Measurements from ENCODE around the gene ZBTB18. TPM values are rescaled to one million over a fixed set of nuclear protein-coding genes. Genes with fewer than 3 reads are reported as not detected.

The ZBTB18 gene
- total RNA-seq, 1 experiment from 2014 or later = 1.8 TPM

DNA sequence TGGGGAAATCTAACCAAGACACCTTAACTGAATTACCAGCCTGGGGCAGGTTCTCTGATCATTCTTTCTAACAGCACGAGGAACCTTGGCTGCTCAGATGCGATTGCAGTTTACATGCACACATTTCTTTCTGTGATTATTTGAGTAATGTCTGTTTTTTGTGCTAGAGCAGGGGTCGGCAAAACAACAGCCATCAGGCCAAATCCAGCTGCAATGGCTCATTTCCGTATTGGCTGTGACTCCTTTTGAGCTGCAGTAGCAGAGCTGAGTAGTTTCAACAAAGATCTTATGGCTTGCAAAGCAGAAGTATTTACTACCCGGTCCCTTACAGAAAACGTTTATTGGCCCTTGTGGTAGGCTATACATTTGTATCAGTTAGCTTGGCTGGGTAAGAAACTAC is 37.1 kb downstream of the ZBTB18 start:
- POLR2A ChIA-PET = no interaction called here
- no peak overlapping the region for H2AFZ ChIP-seq (ENCODE audit: low read depth, low read length, poor library complexity, severe bottlenecking)
- no TSS peak for BruUV-seq (replicated peaks)

DNA sequence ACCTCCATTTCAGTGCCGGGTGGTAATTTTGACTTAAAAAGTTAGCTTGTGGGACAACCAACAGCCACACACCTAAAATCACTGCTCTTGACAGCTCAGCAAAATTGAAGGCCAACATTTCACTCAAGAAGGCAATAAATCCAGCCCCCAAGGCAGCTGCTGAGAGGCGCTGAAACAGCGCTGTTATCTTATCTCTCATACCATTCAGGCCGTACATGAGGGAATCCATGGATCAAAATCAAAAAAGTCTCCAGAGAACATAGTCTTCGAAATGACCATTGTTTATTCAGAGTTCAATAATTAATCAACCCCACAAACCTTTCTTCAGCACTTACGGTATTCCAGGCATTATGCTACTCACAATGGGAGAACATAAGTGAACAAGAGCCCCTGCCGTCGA is 38.5 kb downstream of the ZBTB18 start:
- Histone ChIP-seq H3K9me3 (ENCODE audit: control insufficient read depth in 1 of 2, insufficient read depth in 1 of 2, low read depth in 1 of 2, low read length in 2 of 2) (no peaks in the 10 kb centered on the region), H3K9me2 (ENCODE audit: insufficient read depth) (no peaks in the 10 kb centered on the region), H3K4me1 (ENCODE audit: control insufficient read depth in 1 of 2, insufficient read depth in 2 of 2, low read length in 2 of 2) (no peaks in the 10 kb centered on the region), H4K20me1 (ENCODE audit: insufficient read depth) (no peaks in the 10 kb centered on the region), H3K79me2 (ENCODE audit: insufficient read depth, low read length) (no peaks in the 10 kb centered on the region), H3K9ac (ENCODE audit: low read length) (no peak overlapping the region), H3K27ac (ENCODE audit: low read depth, low read length) (no peak overlapping the region), H2AFZ (ENCODE audit: low read depth, low read length, poor library complexity, severe bottlenecking) (no peak overlapping the region), H3K4me3 (replicated peaks in 1 of 2; ENCODE audit: low read depth in 1 of 2, low read length in 2 of 2) (no peak overlapping the region), H3K27me3 (ENCODE audit: insufficient read depth, low read length) (peaks cover 75% of the 10 kb centered on the region), H3K4me2 (ENCODE audit: low read length) (no peak overlapping the region), H3K36me3 (ENCODE audit: control insufficient read depth in 1 of 2, insufficient read depth in 2 of 2, low read length in 2 of 2) (no peaks in the 10 kb centered on the region)
- ChIA-PET CTCF (no interaction called here), POLR2A (no interaction called here), RAD21 (ENCODE audit: low non-redundant PET in 1 of 2, low total read pairs in 2 of 2, uncharacterized antibody in 2 of 2, unreplicated experiment in 2 of 2) (no interaction called here)
- TF ChIP-seq EZH2phosphoT487 (IDR thresholded peaks at IDR 0.05; ENCODE audit: borderline replicate concordance) (no peak), SP1 (IDR thresholded peaks at IDR 0.05; ENCODE audit: low read depth) (no peak), CEBPB (IDR thresholded peaks at IDR 0.05; ENCODE audit: low read depth) (no peak), POLR2AphosphoS5 (IDR thresholded peaks at IDR 0.05; ENCODE audit: low read depth, low read length) (no peak), EZH2 (IDR thresholded peaks at IDR 0.05) (no peak), SRF (IDR thresholded peaks at IDR 0.05; ENCODE audit: low read depth) (no peak), SIN3A (IDR thresholded peaks at IDR 0.05; ENCODE audit: low read depth) (no peak), CBX3 (IDR thresholded peaks at IDR 0.05; ENCODE audit: low read depth) (no peak), TCF7L2 (IDR thresholded peaks at IDR 0.05; ENCODE audit: borderline replicate concordance, extremely low read depth, insufficient read depth, insufficient read length) (no peak), FOSL1 (IDR thresholded peaks at IDR 0.05; ENCODE audit: low read depth) (no peak), ATF3 (IDR thresholded peaks at IDR 0.05) (no peak), JUND (IDR thresholded peaks at IDR 0.05) (no peak), POLR2A (IDR thresholded peaks at IDR 0.05; ENCODE audit: borderline replicate concordance, extremely low read depth, insufficient read depth, insufficient read length) (no peak), ZNF274 (IDR thresholded peaks at IDR 0.05; ENCODE audit: low read depth, low read length) (no peak), YY1 (IDR thresholded peaks at IDR 0.05; ENCODE audit: extremely low read depth, insufficient replicate concordance, low read depth, low read length) (no peak), RAD21 (IDR thresholded peaks at IDR 0.05; ENCODE audit: low read depth) (no peak), EGR1 (IDR thresholded peaks at IDR 0.05; ENCODE audit: low read depth) (no peak)
- TF ChIP-seq, protein P1, sequence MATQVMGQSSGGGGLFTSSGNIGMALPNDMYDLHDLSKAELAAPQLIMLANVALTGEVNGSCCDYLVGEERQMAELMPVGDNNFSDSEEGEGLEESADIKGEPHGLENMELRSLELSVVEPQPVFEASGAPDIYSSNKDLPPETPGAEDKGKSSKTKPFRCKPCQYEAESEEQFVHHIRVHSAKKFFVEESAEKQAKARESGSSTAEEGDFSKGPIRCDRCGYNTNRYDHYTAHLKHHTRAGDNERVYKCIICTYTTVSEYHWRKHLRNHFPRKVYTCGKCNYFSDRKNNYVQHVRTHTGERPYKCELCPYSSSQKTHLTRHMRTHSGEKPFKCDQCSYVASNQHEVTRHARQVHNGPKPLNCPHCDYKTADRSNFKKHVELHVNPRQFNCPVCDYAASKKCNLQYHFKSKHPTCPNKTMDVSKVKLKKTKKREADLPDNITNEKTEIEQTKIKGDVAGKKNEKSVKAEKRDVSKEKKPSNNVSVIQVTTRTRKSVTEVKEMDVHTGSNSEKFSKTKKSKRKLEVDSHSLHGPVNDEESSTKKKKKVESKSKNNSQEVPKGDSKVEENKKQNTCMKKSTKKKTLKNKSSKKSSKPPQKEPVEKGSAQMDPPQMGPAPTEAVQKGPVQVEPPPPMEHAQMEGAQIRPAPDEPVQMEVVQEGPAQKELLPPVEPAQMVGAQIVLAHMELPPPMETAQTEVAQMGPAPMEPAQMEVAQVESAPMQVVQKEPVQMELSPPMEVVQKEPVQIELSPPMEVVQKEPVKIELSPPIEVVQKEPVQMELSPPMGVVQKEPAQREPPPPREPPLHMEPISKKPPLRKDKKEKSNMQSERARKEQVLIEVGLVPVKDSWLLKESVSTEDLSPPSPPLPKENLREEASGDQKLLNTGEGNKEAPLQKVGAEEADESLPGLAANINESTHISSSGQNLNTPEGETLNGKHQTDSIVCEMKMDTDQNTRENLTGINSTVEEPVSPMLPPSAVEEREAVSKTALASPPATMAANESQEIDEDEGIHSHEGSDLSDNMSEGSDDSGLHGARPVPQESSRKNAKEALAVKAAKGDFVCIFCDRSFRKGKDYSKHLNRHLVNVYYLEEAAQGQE (IDR thresholded peaks at IDR 0.05; ENCODE audit: low read depth) = no peak
- ATAC-seq (no peak), DNase-seq (ENCODE audit: low read depth, low spot score) (no peak)
- BruUV-seq (replicated peaks) = no TSS peak
- intact Hi-C loops (cut with micrococcal nuclease) = no loop called here

More for the DNA sequence above, 37.1 kb downstream of the ZBTB18 start:
- ATAC-seq = no peak
- no peak for DNase-seq (ENCODE audit: low read depth, low spot score)
- H3K36me3 ChIP-seq (ENCODE audit: control insufficient read depth in 1 of 2, insufficient read depth in 2 of 2, low read length in 2 of 2) = no peaks in the 10 kb centered on the region
- TF ChIP-seq TCF7L2 (IDR thresholded peaks at IDR 0.05; ENCODE audit: borderline replicate concordance, extremely low read depth, insufficient read depth, insufficient read length) (no peak), ZFX (IDR thresholded peaks at IDR 0.05) (no peak)
- no peaks in the 10 kb centered on the region for H3K4me1 ChIP-seq (ENCODE audit: control insufficient read depth in 1 of 2, insufficient read depth in 2 of 2, low read length in 2 of 2)
- RAD21 ChIA-PET (ENCODE audit: low non-redundant PET in 1 of 2, low total read pairs in 2 of 2, uncharacterized antibody in 2 of 2, unreplicated experiment in 2 of 2) = no interaction called here
- no peaks in the 10 kb centered on the region for H4K20me1 ChIP-seq (ENCODE audit: insufficient read depth)
- no peaks in the 10 kb centered on the region for H3K9me3 ChIP-seq (ENCODE audit: control insufficient read depth in 1 of 2, insufficient read depth in 1 of 2, low read depth in 1 of 2, low read length in 2 of 2)
- intact Hi-C loops (cut with micrococcal nuclease) = no loop called here
- peaks cover 73% of the 10 kb centered on the region for H3K27me3 ChIP-seq (ENCODE audit: insufficient read depth, low read length)
- no peaks in the 10 kb centered on the region for H3K79me2 ChIP-seq (ENCODE audit: insufficient read depth, low read length)
- no peak overlapping the region for H3K4me2 ChIP-seq (ENCODE audit: low read length)
- H3K9me2 ChIP-seq (ENCODE audit: insufficient read depth) = no peaks in the 10 kb centered on the region
- H3K9ac ChIP-seq (ENCODE audit: low read length) = no peak overlapping the region
- CTCF ChIA-PET = no interaction called here
- no peak overlapping the region for H3K4me3 ChIP-seq (replicated peaks in 1 of 2; ENCODE audit: low read depth in 1 of 2, low read length in 2 of 2)
- no peak overlapping the region for H3K27ac ChIP-seq (ENCODE audit: low read depth, low read length)

Data from HCT116 (cell line).